Fibroblast of lung (primary cell): ENCODE data around the gene RDH5. TPM values are rescaled to one million over a fixed set of nuclear protein-coding genes. Genes with fewer than 3 reads are reported as not detected.

ENCODE experiments used
- DNase-seq, 2 donors: peaks; one replicate each; pipeline versions ENCODE4 v3.0.0 to v3.0.0-alpha.2; 2010; ENCODE audit warnings: low read depth in 2 of 2
- H2AFZ ChIP-seq: 2 replicates; pipeline ENCODE4 v1.5.1; 2012; ENCODE audit warnings: low read length, control low read depth, inconsistent platforms
- H3K27ac ChIP-seq: 2 replicates; pipeline ENCODE4 v1.5.1; 2011; ENCODE audit warnings: low read length, control low read depth; ENCODE audit not compliant: insufficient read depth
- H3K27me3 ChIP-seq: 2 replicates; pipeline ENCODE4 v1.5.1; 2011; ENCODE audit warnings: mild to moderate bottlenecking, low read length; ENCODE audit not compliant: control insufficient read depth, insufficient read depth
- H3K36me3 ChIP-seq: 2 replicates; pipeline ENCODE4 v1.5.1; 2011; ENCODE audit warnings: low read length; ENCODE audit not compliant: control insufficient read depth, insufficient read depth
- H3K4me1 ChIP-seq: 2 replicates; pipeline ENCODE4 v1.5.1; 2011; ENCODE audit warnings: low read length; ENCODE audit not compliant: control insufficient read depth, insufficient read depth; ENCODE audit errors: extremely low read depth
- H3K4me2 ChIP-seq: 2 replicates; pipeline ENCODE4 v1.5.1; 2011; ENCODE audit warnings: low read length, control low read depth; ENCODE audit not compliant: insufficient read depth; ENCODE audit errors: extremely low read depth
- H3K4me3 ChIP-seq, 4 experiments: fragments of 200-600 bp in 1 of 4; sonication (generic) in 1 of 4; replicated peaks in 1 of 4; 2 replicates each; pipeline ENCODE4 v1.5.1; 2011 to 2016; ENCODE audit warnings: low read length in 4 of 4, low read depth in 3 of 4, mild to moderate bottlenecking in 3 of 4, control low read depth in 2 of 4, inconsistent platforms in 1 of 4, mixed read lengths in 1 of 4; ENCODE audit not compliant: insufficient read depth in 1 of 4; ENCODE audit errors: control extremely low read depth in 1 of 4
- H3K79me2 ChIP-seq: 2 replicates; pipeline ENCODE4 v1.5.1; 2012; ENCODE audit warnings: mild to moderate bottlenecking, low read length, inconsistent platforms; ENCODE audit not compliant: control insufficient read depth, insufficient read depth
- H3K9ac ChIP-seq: 2 replicates; pipeline ENCODE4 v1.5.1; 2011; ENCODE audit warnings: mild to moderate bottlenecking, low read length, control low read depth; ENCODE audit not compliant: insufficient read depth
- H3K9me3 ChIP-seq: 2 replicates; pipeline ENCODE4 v1.5.1; 2012; ENCODE audit warnings: low read depth, low read length; ENCODE audit not compliant: control insufficient read depth, insufficient read depth
- H4K20me1 ChIP-seq: 2 replicates; pipeline ENCODE4 v1.5.1; 2011; ENCODE audit warnings: low read length; ENCODE audit not compliant: control insufficient read depth, insufficient read depth; ENCODE audit errors: extremely low read depth
- EZH2 ChIP-seq: IDR thresholded peaks from 2 replicates; pipeline ENCODE4 v1.5.1; 2012; ENCODE audit warnings: low read length, control low read depth, mild to moderate bottlenecking; ENCODE audit errors: missing control alignments
- polyA plus RNA-seq, 2 donors: library from polyadenylated mRNA; depleted of rRNA in 1 of 2; stranded (reverse) in 1 of 2; unstranded in 1 of 2; fragments of >200 nt; gene quantifications; 2 replicates each; pipeline ENCODE4 v1.2.1, GENCODE V29; 2011 to 2012; ENCODE audit warnings: missing spikeins in 1 of 2
- total RNA-seq: library from RNA; depleted of rRNA; stranded (reverse); fragments of >200 nt; gene quantifications from 2 replicates; pipeline ENCODE4 v1.2.1, GENCODE V29; 2014
- TF ChIP-seq, protein P1 (sequence below), 2 donors: IDR thresholded peaks in 1 of 2; conservative IDR thresholded peaks in 1 of 2; 1 replicate in 1 of 2; 2 replicates in 1 of 2; pipeline ENCODE4 v1.5.1; 2011 to 2012; ENCODE audit warnings: low read length in 2 of 2, control low read depth in 1 of 2, inconsistent platforms in 1 of 2, low read depth in 1 of 2, mild to moderate bottlenecking in 1 of 2

Gene RDH5
- total and polyA plus RNA-seq, 2 donors (not counting 1 experiment from before 2014, with no cell fraction given) = 16.7 to 49.2 TPM

- Histone ChIP-seq H4K20me1 (no peaks in the 10 kb centered on the region), H3K4me1 (no peaks in the 10 kb centered on the region), H3K27me3 (no peaks in the 10 kb centered on the region), H3K9me3 (no peaks in the 10 kb centered on the region), H3K9ac (no peak overlapping the region), H3K4me2 (no peak overlapping the region), H3K79me2 (no peaks in the 10 kb centered on the region), H3K4me3 (no peak overlapping the region), H3K36me3 (peaks cover 2% of the 10 kb centered on the region), H3K27ac (no peak overlapping the region), H2AFZ (no peak overlapping the region)
- DNase-seq = peak in 1 of 2 donors; percentile 24
- TF ChIP-seq, protein P1, sequence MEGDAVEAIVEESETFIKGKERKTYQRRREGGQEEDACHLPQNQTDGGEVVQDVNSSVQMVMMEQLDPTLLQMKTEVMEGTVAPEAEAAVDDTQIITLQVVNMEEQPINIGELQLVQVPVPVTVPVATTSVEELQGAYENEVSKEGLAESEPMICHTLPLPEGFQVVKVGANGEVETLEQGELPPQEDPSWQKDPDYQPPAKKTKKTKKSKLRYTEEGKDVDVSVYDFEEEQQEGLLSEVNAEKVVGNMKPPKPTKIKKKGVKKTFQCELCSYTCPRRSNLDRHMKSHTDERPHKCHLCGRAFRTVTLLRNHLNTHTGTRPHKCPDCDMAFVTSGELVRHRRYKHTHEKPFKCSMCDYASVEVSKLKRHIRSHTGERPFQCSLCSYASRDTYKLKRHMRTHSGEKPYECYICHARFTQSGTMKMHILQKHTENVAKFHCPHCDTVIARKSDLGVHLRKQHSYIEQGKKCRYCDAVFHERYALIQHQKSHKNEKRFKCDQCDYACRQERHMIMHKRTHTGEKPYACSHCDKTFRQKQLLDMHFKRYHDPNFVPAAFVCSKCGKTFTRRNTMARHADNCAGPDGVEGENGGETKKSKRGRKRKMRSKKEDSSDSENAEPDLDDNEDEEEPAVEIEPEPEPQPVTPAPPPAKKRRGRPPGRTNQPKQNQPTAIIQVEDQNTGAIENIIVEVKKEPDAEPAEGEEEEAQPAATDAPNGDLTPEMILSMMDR (conservative IDR thresholded peaks at IDR 0.05 in 1 of 2, IDR thresholded peaks at IDR 0.05 in 1 of 2; ENCODE audit: low read depth in 1 of 2, low read length in 2 of 2) = no peak
- TF ChIP-seq EZH2 = no peak
These were observed 32.4 kb upstream of the RDH5 start for GRCh38 chr12:55687746-55688145.

- Histone ChIP-seq H3K27ac (no peak overlapping the region), H2AFZ (no peak overlapping the region), H4K20me1 (no peaks in the 10 kb centered on the region), H3K9me3 (no peaks in the 10 kb centered on the region), H3K4me1 (no peaks in the 10 kb centered on the region), H3K36me3 (peaks cover 7% of the 10 kb centered on the region), H3K4me2 (no peak overlapping the region), H3K27me3 (no peaks in the 10 kb centered on the region), H3K79me2 (no peaks in the 10 kb centered on the region), H3K9ac (no peak overlapping the region), H3K4me3 (no peak overlapping the region)
- no peak for DNase-seq
- TF ChIP-seq, protein P1 (conservative IDR thresholded peaks at IDR 0.05 in 1 of 2, IDR thresholded peaks at IDR 0.05 in 1 of 2; ENCODE audit: low read depth in 1 of 2, low read length in 2 of 2) = no peak
- TF ChIP-seq EZH2 = no peak
These were observed 31.2 kb upstream of the RDH5 start for GRCh38 chr12:55688716-55689655.

- Histone ChIP-seq H3K9me3 (no peaks in the 10 kb centered on the region), H3K27me3 (no peaks in the 10 kb centered on the region), H3K4me3 (no peak overlapping the region), H4K20me1 (no peaks in the 10 kb centered on the region), H3K4me1 (no peaks in the 10 kb centered on the region), H3K9ac (no peak overlapping the region), H2AFZ (no peak overlapping the region), H3K4me2 (no peak overlapping the region), H3K79me2 (no peaks in the 10 kb centered on the region), H3K36me3 (peaks cover 16% of the 10 kb centered on the region), H3K27ac (no peak overlapping the region)
- no peak for DNase-seq
- no peak for TF ChIP-seq EZH2
- TF ChIP-seq, protein P1 (conservative IDR thresholded peaks at IDR 0.05 in 1 of 2, IDR thresholded peaks at IDR 0.05 in 1 of 2; ENCODE audit: low read depth in 1 of 2, low read length in 2 of 2) = no peak
These were observed 27.4 kb upstream of the RDH5 start for GRCh38 chr12:55692631-55693322.
